WTC11 (cell line): Measurements from ENCODE around the gene EBPL.

Experiments
- CREB1 ChIP-seq: sonication (generic); formaldehyde crosslinking; IDR thresholded peaks from 2 replicates; pipeline ENCODE4 v1.8.0; 2023; ENCODE audit warnings: mild to moderate bottlenecking, missing genetic modification reagents
- TF ChIP-seq, protein P1 (sequence below): fragments of 200-600 bp; IDR thresholded peaks from 2 replicates; pipeline ENCODE4 v1.8.0; 2022; ENCODE audit warnings: antibody characterized with exemption

DNA sequence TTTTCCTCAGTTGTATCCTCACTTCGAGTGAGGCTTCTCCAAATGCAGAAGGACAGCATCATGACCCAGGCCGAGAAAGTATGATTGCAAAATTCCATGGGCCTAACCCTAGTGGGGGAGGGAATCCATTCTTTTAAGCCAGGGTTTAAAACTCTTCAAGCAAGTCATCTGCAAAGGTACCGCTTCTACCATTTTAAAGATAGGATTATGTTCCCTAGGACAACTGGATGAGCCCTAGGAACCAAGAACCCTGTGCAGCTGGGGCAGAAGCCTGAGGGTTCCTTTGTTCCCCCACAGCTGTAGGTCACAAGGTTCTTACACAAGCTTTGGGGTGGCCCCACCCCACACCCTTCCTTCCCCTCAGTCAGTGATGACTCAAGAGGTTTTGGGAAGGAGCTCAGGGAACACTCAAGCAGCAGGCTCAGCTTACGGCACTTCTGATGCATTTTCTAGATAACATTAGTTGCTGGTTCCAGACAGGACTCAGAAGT lies 49.4 kb downstream of the EBPL start:
- TF ChIP-seq, protein P1, sequence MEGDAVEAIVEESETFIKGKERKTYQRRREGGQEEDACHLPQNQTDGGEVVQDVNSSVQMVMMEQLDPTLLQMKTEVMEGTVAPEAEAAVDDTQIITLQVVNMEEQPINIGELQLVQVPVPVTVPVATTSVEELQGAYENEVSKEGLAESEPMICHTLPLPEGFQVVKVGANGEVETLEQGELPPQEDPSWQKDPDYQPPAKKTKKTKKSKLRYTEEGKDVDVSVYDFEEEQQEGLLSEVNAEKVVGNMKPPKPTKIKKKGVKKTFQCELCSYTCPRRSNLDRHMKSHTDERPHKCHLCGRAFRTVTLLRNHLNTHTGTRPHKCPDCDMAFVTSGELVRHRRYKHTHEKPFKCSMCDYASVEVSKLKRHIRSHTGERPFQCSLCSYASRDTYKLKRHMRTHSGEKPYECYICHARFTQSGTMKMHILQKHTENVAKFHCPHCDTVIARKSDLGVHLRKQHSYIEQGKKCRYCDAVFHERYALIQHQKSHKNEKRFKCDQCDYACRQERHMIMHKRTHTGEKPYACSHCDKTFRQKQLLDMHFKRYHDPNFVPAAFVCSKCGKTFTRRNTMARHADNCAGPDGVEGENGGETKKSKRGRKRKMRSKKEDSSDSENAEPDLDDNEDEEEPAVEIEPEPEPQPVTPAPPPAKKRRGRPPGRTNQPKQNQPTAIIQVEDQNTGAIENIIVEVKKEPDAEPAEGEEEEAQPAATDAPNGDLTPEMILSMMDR = no peak
- TF ChIP-seq CREB1 = no peak
